ENCODE data around the gene POLR1B.

Gene POLR1B

DNA sequence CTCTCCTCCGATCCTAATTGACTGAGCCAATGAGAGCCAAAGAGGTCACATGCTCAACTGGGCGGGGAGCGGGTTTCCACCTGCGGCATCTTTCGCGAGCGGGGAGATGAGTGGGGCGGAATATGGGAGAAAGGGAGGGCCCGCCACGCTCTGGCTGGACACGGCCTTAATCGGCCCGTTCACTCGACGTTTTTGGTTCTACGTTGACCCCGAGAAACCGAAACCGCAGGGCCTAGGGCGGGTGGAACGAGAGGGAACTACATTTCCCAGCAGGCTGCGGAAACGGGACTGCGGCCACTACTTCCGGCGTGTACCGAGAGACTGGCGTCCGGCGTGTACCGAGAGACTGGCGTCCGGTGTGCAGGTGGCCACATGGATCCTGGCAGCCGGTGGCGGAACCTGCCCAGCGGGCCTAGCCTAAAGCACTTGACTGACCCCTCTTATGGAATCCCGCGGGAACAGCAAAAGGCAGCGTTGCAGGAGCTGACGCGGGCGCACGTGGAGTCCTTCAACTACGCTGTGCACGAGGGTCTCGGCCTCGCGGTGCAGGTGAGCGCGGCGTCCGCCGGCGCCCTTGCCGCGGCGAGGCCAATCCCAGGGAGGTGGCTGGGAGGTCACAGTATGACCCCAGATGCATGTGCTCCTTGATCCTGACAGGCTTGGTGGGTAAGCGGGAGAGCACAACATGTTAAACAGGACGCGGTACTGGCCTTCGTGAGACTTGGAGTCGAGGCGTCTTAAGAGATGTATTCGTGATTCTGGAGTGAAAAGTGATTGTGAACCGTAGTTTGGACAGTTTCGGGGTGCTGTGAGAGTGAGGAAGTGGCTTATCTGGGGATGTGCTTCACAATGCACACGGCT is at the start of gene POLR1B:
Gene POLR1B, plus strand, starts transcription at position 343 of the 861 bp plus-strand sequence. Its CDS starts 30 bp downstream, at position 373.
- H3K36me3 ChIP-seq (ENCODE audit: control insufficient read depth, low read length), result peaks cover 42% of the 10 kb centered on the region
- peak within 1 kb of the TSS; percentile 85 for H3K4me2 ChIP-seq (ENCODE audit: low read length)
- peak within 1 kb of the TSS; percentile 77 for H3K27ac ChIP-seq (ENCODE audit: low read depth, low read length)
- H3K9me3 ChIP-seq (ENCODE audit: control insufficient read depth, insufficient read depth, low read length), result no peaks in the 10 kb centered on the region
- H3K4me1 ChIP-seq (ENCODE audit: control insufficient read depth, low read length), result peaks cover 26% of the 10 kb centered on the region
- TF ChIP-seq EZH2phosphoT487 (IDR thresholded peaks at IDR 0.05; ENCODE audit: borderline replicate concordance, low read length), result no peak
- TF ChIP-seq, protein P1, sequence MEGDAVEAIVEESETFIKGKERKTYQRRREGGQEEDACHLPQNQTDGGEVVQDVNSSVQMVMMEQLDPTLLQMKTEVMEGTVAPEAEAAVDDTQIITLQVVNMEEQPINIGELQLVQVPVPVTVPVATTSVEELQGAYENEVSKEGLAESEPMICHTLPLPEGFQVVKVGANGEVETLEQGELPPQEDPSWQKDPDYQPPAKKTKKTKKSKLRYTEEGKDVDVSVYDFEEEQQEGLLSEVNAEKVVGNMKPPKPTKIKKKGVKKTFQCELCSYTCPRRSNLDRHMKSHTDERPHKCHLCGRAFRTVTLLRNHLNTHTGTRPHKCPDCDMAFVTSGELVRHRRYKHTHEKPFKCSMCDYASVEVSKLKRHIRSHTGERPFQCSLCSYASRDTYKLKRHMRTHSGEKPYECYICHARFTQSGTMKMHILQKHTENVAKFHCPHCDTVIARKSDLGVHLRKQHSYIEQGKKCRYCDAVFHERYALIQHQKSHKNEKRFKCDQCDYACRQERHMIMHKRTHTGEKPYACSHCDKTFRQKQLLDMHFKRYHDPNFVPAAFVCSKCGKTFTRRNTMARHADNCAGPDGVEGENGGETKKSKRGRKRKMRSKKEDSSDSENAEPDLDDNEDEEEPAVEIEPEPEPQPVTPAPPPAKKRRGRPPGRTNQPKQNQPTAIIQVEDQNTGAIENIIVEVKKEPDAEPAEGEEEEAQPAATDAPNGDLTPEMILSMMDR (IDR thresholded peaks at IDR 0.05; ENCODE audit: low read depth, low read length, poor library complexity, severe bottlenecking), result no peak
- no peaks in the 10 kb centered on the region for H3K27me3 ChIP-seq (ENCODE audit: control insufficient read depth, low read length)
- peak within 1 kb of the TSS; percentile 97 for H3K4me3 ChIP-seq (ENCODE audit: low read length)
- H3K9me2 ChIP-seq (replicated peaks; ENCODE audit: control insufficient read depth, low read length), result no peaks in the 10 kb centered on the region
- H4K20me1 ChIP-seq (ENCODE audit: control insufficient read depth, insufficient read depth, low read depth, low read length), result peaks cover 13% of the 10 kb centered on the region; the same call in 1 of the 2 replicates
- peaks cover 12% of the 10 kb centered on the region for H3F3A ChIP-seq (ENCODE audit: control insufficient read depth, insufficient read depth)
- peaks cover 61% of the 10 kb centered on the region for H3K79me2 ChIP-seq (ENCODE audit: control insufficient read depth, low read length)

- Histone ChIP-seq H3K4me1 (ENCODE audit: control insufficient read depth, low read length) (no peaks in the 10 kb centered on the region), H4K20me1 (ENCODE audit: control insufficient read depth, insufficient read depth, low read depth, low read length) (no peaks in the 10 kb centered on the region), H3K79me2 (ENCODE audit: control insufficient read depth, low read length) (peaks cover 22% of the 10 kb centered on the region), H3K9me3 (ENCODE audit: control insufficient read depth, insufficient read depth, low read length) (no peaks in the 10 kb centered on the region), H3K27me3 (ENCODE audit: control insufficient read depth, low read length) (no peaks in the 10 kb centered on the region), H3K4me2 (ENCODE audit: low read length) (no peak overlapping the region), H3K36me3 (ENCODE audit: control insufficient read depth, low read length) (peaks cover 30% of the 10 kb centered on the region), H3K27ac (ENCODE audit: low read depth, low read length) (no peak overlapping the region), H3F3A (ENCODE audit: control insufficient read depth, insufficient read depth) (peaks cover 3% of the 10 kb centered on the region; the same call in 1 of the 2 replicates), H3K9me2 (replicated peaks; ENCODE audit: control insufficient read depth, low read length) (no peaks in the 10 kb centered on the region), H3K4me3 (ENCODE audit: low read length) (no peak overlapping the region)
- TF ChIP-seq EZH2phosphoT487 (IDR thresholded peaks at IDR 0.05; ENCODE audit: borderline replicate concordance, low read length), result no peak
- TF ChIP-seq, protein P1 (IDR thresholded peaks at IDR 0.05; ENCODE audit: low read depth, low read length, poor library complexity, severe bottlenecking), result no peak
Observed at GRCh38 chr2:112493048-112493447, 49.2 kb upstream of the POLR1B start.

DNA sequence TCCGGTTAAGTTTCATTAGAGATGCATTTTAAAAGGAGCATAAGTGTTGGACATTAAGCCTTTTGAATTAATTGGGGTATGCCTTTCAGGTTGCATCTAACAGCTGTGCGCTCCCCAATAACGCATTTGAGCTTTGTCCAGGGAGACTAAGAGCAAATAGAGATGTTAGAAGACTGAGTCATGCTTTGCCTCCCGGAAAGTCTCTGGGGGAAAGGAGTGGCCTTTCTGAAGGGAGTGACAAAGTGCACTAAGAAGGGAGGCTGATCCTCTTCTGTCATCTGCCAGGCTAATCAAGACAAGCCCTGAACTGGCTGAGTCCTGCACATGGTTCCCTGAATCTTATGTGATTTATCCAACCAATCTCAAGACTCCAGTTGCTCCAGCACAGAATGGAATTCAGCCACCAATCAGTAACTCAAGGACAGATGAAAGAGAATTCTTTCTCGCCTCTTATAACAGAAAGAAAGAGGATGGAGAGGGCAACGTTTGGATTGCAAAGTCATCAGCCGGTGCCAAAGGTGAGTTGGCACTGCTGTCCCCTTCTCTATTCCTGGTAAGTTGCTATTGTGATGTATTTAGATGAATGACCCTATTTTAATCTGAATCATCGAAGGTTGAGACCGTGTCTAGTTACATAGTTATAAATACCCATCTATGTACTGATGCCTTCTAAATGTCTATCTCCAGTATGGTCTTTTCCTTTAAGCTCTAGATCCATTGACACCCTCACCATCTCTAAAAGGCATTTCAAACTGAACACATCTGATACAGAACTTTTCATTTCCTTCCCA is 48.2 kb upstream of the POLR1B start:
- Histone ChIP-seq H3K4me3 (ENCODE audit: low read length) (no peak overlapping the region), H3K27me3 (ENCODE audit: control insufficient read depth, low read length) (no peaks in the 10 kb centered on the region), H3F3A (ENCODE audit: control insufficient read depth, insufficient read depth) (peaks cover 3% of the 10 kb centered on the region; the same call in 1 of the 2 replicates), H3K9me2 (replicated peaks; ENCODE audit: control insufficient read depth, low read length) (no peaks in the 10 kb centered on the region), H3K4me2 (ENCODE audit: low read length) (no peak overlapping the region), H3K36me3 (ENCODE audit: control insufficient read depth, low read length) (peaks cover 27% of the 10 kb centered on the region), H3K4me1 (ENCODE audit: control insufficient read depth, low read length) (no peaks in the 10 kb centered on the region), H4K20me1 (ENCODE audit: control insufficient read depth, insufficient read depth, low read depth, low read length) (no peaks in the 10 kb centered on the region), H3K27ac (ENCODE audit: low read depth, low read length) (no peak overlapping the region), H3K9me3 (ENCODE audit: control insufficient read depth, insufficient read depth, low read length) (no peaks in the 10 kb centered on the region), H3K79me2 (ENCODE audit: control insufficient read depth, low read length) (peaks cover 20% of the 10 kb centered on the region)
- TF ChIP-seq EZH2phosphoT487 (IDR thresholded peaks at IDR 0.05; ENCODE audit: borderline replicate concordance, low read length), result no peak
- TF ChIP-seq, protein P1 (IDR thresholded peaks at IDR 0.05; ENCODE audit: low read depth, low read length, poor library complexity, severe bottlenecking), result no peak
